ENCODE data around the gene ZNF212. TPM values are rescaled to one million over a fixed set of nuclear protein-coding genes. Genes with fewer than 3 reads are reported as not detected.

Gene ZNF212
- total RNA-seq, 1 experiment from 2014 or later = 18.6 TPM

- Histone ChIP-seq H3K4me3 (ENCODE audit: low read depth, low read length) (no peak overlapping the region; the same call in 1 of the 2 replicates), H3K36me3 (ENCODE audit: control insufficient read depth, insufficient read depth, low read length) (no peaks in the 10 kb centered on the region), H3K27me3 (replicated peaks; ENCODE audit: control insufficient read depth, insufficient read depth, low read length) (no peaks in the 10 kb centered on the region), H3K4me1 (no peaks in the 10 kb centered on the region), H3K9me3 (no peaks in the 10 kb centered on the region)
- H3K9me3 Mint-ChIP-seq (ENCODE audit: unreplicated experiment) = no peaks in the 10 kb centered on the region
- intact Hi-C loops (cut with micrococcal nuclease; ENCODE audit: unreplicated experiment) = loop anchor here (2.0 kb wide), 2 partner anchors 22 to 46 kb away; partner anchors contain the start of genes ZNF212 and ZNF783
- peaks cover 8% of the 10 kb centered on the region for H3K4me1 Mint-ChIP-seq (ENCODE audit: low read depth, unreplicated experiment)
- POLR2A ChIA-PET = interaction anchor here (1.0 to 1.4 kb wide), 4 partner anchors 21 to 138 kb away, joined by 3 to 16 read pairs (median 3); partner anchors contain the start of genes ZNF282 and ZNF783
- H3K27ac Mint-ChIP-seq (ENCODE audit: unreplicated experiment) = no peak overlapping the region
- no peak for TF ChIP-seq CTCF (IDR thresholded peaks at IDR 0.05; ENCODE audit: insufficient read depth in 1 of 2, low read depth in 1 of 2, low read length in 1 of 2, severe bottlenecking in 1 of 2, unreplicated experiment in 1 of 2)
- no TSS peak for BruUV-seq (replicated peaks)
- CTCF ChIA-PET = interaction anchor here (0.5 to 2.4 kb wide), 7 partner anchors 22 to 177 kb away, joined by 3 to 35 read pairs (median 7); partner anchors contain the start of genes ZNF282, ZNF398, ZNF777 and ZNF783
- H3K27me3 Mint-ChIP-seq (ENCODE audit: insufficient read depth, unreplicated experiment) = no peaks in the 10 kb centered on the region
- DNase-seq = no peak
- peak overlapping the region; percentile 81 for H3K4me3 Mint-ChIP-seq (ENCODE audit: unreplicated experiment)
- peaks cover 43% of the 10 kb centered on the region for H3K36me3 Mint-ChIP-seq (ENCODE audit: insufficient read depth, unreplicated experiment)
These were observed 44.9 kb downstream of the ZNF212 start for GRCh38 chr7:149284343-149284742.

- intact Hi-C loops (cut with micrococcal nuclease; ENCODE audit: unreplicated experiment) = loop anchor here (1.0 to 2.0 kb wide), 4 partner anchors 22 to 257 kb away; partner anchors contain the start of genes PDIA4, ZNF212, ZNF746 and ZNF783
- peak; percentile 98 to 100 for DNase-seq
These were observed 45.6 kb downstream of the ZNF212 start for GRCh38 chr7:149284850-149285585.

More at GRCh38 chr7:149284850-149285585, 45.6 kb downstream of the ZNF212 start:
- Mint-ChIP-seq H3K27me3 (ENCODE audit: insufficient read depth, unreplicated experiment) (no peaks in the 10 kb centered on the region), H3K4me3 (ENCODE audit: unreplicated experiment) (peak overlapping the region; percentile 81), H3K36me3 (ENCODE audit: insufficient read depth, unreplicated experiment) (peaks cover 38% of the 10 kb centered on the region), H3K4me1 (ENCODE audit: low read depth, unreplicated experiment) (peaks cover 8% of the 10 kb centered on the region), H3K9me3 (ENCODE audit: unreplicated experiment) (no peaks in the 10 kb centered on the region), H3K27ac (ENCODE audit: unreplicated experiment) (peak overlapping the region; percentile 69)
- no peaks in the 10 kb centered on the region for H3K4me1 ChIP-seq
- ChIA-PET CTCF (interaction anchor here (0.5 to 2.4 kb wide), 13 partner anchors 23 to 341 kb away, joined by 3 to 35 read pairs (median 7); partner anchors contain the start of genes ZNF282, ZNF398, ZNF777 and ZNF783), POLR2A (interaction anchor here (0.5 to 1.4 kb wide), 6 partner anchors 9 to 137 kb away, joined by 3 to 16 read pairs (median 3); partner anchors contain the start of genes ZNF282 and ZNF783)
- H3K4me3 ChIP-seq (ENCODE audit: low read depth, low read length) = peak overlapping the region; percentile 76
- H3K36me3 ChIP-seq (ENCODE audit: control insufficient read depth, insufficient read depth, low read length) = no peaks in the 10 kb centered on the region
- peak in 1 of 2 experiments; percentile 42 for TF ChIP-seq CTCF (IDR thresholded peaks at IDR 0.05; ENCODE audit: insufficient read depth in 1 of 2, low read depth in 1 of 2, low read length in 1 of 2, severe bottlenecking in 1 of 2, unreplicated experiment in 1 of 2)
- BruUV-seq (replicated peaks) = no TSS peak
- no peaks in the 10 kb centered on the region for H3K9me3 ChIP-seq
- no peaks in the 10 kb centered on the region for H3K27me3 ChIP-seq (replicated peaks; ENCODE audit: control insufficient read depth, insufficient read depth, low read length)
